Measurements from ENCODE around the gene RAB36. TPM values are rescaled to one million over a fixed set of nuclear protein-coding genes. Genes with fewer than 3 reads are reported as not detected.
A peak's percentile ranks its signal among the peaks of the same experiment; 100 is the strongest.

Gene RAB36
- total and polyA plus RNA-seq, 8 donors: 3.8 to 15.0 (median 10.1) TPM

DNA sequence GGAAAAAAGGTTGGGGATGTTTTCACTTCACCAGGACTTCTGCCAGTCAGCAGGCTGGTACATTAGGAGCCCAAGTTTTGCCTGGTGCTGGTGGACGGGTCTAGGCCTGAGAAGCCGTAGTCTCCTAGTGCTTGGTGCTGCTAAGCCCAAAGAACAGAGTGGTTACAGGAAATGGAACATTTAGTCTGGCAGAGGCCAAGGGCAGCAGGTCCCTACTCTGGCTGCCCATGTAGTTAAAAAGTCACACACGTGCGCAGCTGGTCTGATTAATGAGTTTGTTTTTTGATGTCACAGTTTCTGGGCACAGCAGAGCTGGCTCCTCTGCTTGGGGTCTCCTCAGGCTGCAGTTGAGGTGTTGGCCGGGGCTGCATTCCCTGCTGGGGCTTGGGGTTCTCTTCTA, 55.6 kb downstream of the RAB36 start:
- intact Hi-C loops (cut with DNase I): no loop called here
- TF ChIP-seq, protein P1, sequence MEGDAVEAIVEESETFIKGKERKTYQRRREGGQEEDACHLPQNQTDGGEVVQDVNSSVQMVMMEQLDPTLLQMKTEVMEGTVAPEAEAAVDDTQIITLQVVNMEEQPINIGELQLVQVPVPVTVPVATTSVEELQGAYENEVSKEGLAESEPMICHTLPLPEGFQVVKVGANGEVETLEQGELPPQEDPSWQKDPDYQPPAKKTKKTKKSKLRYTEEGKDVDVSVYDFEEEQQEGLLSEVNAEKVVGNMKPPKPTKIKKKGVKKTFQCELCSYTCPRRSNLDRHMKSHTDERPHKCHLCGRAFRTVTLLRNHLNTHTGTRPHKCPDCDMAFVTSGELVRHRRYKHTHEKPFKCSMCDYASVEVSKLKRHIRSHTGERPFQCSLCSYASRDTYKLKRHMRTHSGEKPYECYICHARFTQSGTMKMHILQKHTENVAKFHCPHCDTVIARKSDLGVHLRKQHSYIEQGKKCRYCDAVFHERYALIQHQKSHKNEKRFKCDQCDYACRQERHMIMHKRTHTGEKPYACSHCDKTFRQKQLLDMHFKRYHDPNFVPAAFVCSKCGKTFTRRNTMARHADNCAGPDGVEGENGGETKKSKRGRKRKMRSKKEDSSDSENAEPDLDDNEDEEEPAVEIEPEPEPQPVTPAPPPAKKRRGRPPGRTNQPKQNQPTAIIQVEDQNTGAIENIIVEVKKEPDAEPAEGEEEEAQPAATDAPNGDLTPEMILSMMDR (IDR thresholded peaks at IDR 0.05): no peak

DNA sequence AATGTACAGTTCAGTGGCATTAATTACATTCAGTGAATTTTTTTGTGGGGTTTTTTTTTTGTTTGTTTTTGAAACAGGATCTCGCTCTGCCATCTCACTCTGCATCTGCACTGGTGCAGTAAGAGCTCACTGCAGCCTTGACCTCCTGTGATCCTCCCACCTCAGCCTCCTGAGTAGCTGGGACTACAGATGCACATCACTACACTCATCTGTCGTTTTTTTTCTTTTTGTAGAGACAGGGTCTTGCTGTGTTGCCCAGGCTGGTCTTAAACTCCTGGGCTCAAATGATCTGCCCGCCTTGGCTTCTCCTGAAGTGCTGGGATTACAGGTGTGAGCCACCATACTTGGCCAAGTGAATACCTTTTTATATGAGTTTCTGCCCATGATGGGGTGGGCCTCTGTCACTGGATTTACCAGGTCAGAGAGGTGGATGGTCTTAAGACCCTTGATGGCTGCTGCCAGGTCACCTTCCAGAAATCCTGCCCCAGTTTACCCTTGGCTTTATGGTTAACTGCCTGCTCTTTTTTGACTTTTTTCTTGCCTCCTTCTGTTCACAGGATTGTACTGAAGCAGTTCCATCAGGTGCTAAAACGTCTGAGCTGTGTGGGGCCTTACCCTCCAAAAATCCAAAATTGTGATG, 57.7 kb downstream of the RAB36 start:
- intact Hi-C loops (cut with DNase I): no loop called here
- H3K27me3 ChIP-seq: no peaks in the 10 kb centered on the region
- H3K9me3 ChIP-seq: no peaks in the 10 kb centered on the region
- H3K4me3 ChIP-seq: no peak overlapping the region
- ATAC-seq (no peak), DNase-seq (no peak)
- TF ChIP-seq, protein P1 (IDR thresholded peaks at IDR 0.05): no peak
- no peak overlapping the region for H3K27ac ChIP-seq
- peaks cover 0 to 24% of the 10 kb centered on the region in 2 donors for H3K36me3 ChIP-seq
- peaks cover 0 to 23% of the 10 kb centered on the region in 2 donors for H3K4me1 ChIP-seq

More for the DNA sequence above, 55.6 kb downstream of the RAB36 start:
- Histone ChIP-seq H3K4me3 (no peak overlapping the region), H3K27ac (no peak overlapping the region), H3K27me3 (no peaks in the 10 kb centered on the region), H3K4me1 (peaks cover 0 to 30% of the 10 kb centered on the region in 2 donors), H3K9me3 (no peaks in the 10 kb centered on the region), H3K36me3 (peaks cover 0 to 21% of the 10 kb centered on the region in 2 donors)
- DNase-seq: no peak
- no peak for ATAC-seq

DNA sequence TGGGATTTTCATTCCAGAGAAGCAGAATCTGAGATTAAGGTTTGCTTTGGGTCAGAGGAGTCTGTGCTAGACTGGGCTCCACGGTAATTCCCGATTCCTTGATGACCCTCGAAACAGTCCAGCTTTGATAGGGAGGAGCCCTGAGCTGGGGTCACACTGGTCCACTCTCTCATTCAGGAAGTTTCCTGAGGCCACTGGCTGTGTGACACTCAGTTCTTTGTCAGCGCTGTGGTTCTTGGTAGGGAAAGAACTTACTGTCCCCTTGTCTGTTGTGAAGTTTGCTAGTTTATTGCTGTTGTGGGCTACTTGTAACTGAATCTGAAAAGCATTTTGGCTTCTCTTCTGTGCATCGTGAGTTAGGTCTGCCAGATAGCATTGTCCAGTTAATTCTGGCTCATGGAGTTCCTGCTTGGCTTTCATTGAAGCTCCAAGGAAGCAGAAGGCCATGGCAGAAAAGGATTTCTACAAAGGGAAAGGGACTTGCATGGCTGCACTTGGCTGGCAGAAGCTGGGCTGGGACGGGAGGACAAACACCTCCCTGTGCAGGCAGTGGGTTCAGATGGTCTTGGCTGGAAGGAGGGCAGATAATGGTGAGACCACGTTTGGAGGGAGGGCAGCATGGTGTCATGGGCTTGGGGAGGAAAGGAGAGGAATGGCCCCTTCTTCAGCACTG, 58.3 kb downstream of the RAB36 start:
- no peak for ATAC-seq
- H3K27me3 ChIP-seq: no peaks in the 10 kb centered on the region
- no peak overlapping the region for H3K4me3 ChIP-seq
- H3K9me3 ChIP-seq: no peaks in the 10 kb centered on the region
- peaks cover 0 to 19% of the 10 kb centered on the region in 2 donors for H3K4me1 ChIP-seq
- TF ChIP-seq, protein P1 (IDR thresholded peaks at IDR 0.05): no peak
- peaks cover 0 to 31% of the 10 kb centered on the region in 2 donors for H3K36me3 ChIP-seq
- intact Hi-C loops (cut with DNase I): no loop called here
- DNase-seq: no peak
- H3K27ac ChIP-seq: no peak overlapping the region

DNA sequence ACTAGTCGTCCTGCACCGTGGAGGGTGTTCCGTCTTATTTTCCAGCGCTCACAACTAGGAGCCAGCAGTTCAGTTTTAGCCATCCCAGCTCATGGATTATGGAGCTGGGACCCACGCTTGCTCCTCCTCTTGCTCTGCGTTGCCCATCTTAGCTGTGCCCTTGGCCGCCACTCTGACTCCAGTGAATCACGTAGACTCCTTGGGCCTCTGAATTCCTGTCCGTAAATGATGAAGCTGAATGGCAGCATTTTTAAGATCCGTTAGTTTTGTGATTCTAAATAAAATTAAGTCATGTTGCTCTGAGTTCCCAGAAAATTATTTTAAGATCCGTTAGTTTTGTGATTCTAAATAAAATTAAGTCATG, 58.8 kb downstream of the RAB36 start:
- DNase-seq (no peak), ATAC-seq (no peak)
- TF ChIP-seq, protein P1 (IDR thresholded peaks at IDR 0.05): no peak
- Histone ChIP-seq H3K4me1 (peaks cover 0 to 16% of the 10 kb centered on the region in 2 donors), H3K36me3 (peaks cover 0 to 32% of the 10 kb centered on the region in 2 donors), H3K27me3 (no peaks in the 10 kb centered on the region), H3K9me3 (no peaks in the 10 kb centered on the region), H3K27ac (no peak overlapping the region), H3K4me3 (no peak overlapping the region)
- intact Hi-C loops (cut with DNase I): no loop called here

DNA sequence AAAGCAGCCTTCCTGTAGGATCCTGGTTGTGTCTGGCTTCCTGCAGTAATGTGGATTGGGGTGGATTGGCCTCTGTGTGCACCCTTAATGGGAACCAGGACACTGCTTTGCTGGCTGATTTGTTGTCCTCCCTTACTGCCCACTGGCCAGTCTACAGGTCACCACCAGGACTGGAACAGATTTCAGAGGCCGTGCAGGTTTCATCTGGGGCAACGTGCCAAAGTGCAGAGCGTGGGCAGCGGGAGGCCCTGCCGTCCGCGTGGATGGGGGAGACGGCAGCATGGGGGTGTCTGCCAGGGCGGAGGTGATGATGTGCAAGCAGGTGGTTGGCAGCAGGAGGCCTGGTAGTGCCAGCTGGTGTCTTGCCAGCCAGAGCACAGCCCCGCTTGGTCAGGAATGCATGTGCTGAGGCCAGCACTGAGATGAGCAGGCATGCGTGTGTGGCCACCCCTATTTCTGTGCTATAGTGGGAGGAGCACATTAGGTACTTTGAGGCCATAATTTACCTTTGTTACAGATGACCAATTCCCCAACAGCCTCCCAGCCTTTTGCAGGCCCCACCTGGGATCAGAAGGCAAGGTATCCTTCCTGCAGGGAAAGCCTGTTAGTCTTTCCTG, 59.4 kb downstream of the RAB36 start:
- ATAC-seq: peak; percentile 76

More for the DNA sequence above, 59.4 kb downstream of the RAB36 start:
- Histone ChIP-seq H3K27ac (no peak overlapping the region), H3K36me3 (peaks cover 0 to 32% of the 10 kb centered on the region in 2 donors), H3K4me1 (peaks cover 0 to 11% of the 10 kb centered on the region in 2 donors), H3K9me3 (no peaks in the 10 kb centered on the region), H3K4me3 (no peak overlapping the region), H3K27me3 (no peaks in the 10 kb centered on the region)
- intact Hi-C loops (cut with DNase I): no loop called here
- peak in 1 of 4 donors; percentile 79 for DNase-seq
- TF ChIP-seq, protein P1 (IDR thresholded peaks at IDR 0.05): no peak
